ENCODE measurements around the gene SPATA31E1.

SPATA31E1 gene

GRCh38 chr9:87884578-87885459 is 2.1 kb downstream of the SPATA31E1 start:
- 93 to 96% methylated on average over 8 to 14 of the region's 17 CpGs for WGBS, 2 experiments (ENCODE audit: insufficient coverage in 2 of 2)
- H3K4me3 ChIP-seq (ENCODE audit: extremely low read depth, insufficient read depth, low read length, poor library complexity, severe bottlenecking): no peak overlapping the region

DNA sequence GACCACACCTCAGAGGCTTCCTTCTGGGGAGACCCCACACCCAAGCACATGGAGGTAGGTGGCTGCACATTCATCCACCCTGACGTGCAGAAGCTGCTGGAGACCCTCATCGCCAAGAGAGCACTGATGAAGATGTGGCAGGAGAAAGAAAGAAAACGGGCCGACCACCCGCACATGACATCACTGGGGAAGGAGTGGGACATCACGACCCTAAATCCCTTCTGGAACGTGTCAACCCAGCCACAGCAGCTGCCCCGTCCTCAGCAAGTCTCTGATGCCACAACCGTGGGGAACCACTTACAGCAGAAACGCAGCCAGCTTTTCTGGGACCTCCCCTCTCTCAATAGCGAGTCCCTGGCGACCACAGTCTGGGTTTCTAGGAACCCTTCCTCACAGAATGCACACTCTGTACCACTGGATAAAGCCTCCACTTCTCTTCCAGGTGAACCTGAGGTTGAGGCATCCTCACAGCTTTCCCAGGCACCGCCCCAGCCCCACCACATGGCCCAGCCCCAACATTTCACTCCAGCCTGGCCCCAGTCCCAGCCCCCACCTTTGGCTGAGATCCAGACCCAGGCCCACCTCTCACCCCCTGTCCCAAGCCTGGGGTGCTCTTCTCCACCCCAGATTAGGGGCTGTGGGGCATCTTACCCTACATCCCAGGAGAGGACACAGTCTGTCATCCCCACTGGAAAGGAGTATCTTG is 3.0 kb downstream of the SPATA31E1 start:
- WGBS, 2 experiments (ENCODE audit: insufficient coverage in 2 of 2): 91% methylated on average over 12 to 13 of the region's 13 CpGs
- Histone ChIP-seq H3K27ac (ENCODE audit: low read depth, low read length, severe bottlenecking) (no peak overlapping the region), H3K9me3 (ENCODE audit: control insufficient read depth, low read length) (no peaks in the 10 kb centered on the region), H3K4me1 (ENCODE audit: control insufficient read depth, insufficient read depth, low read length, poor library complexity, severe bottlenecking) (no peaks in the 10 kb centered on the region), H3K36me3 (ENCODE audit: control insufficient read depth, insufficient read depth, low read length) (no peaks in the 10 kb centered on the region), H3K4me3 (ENCODE audit: extremely low read depth, insufficient read depth, low read length, poor library complexity, severe bottlenecking) (no peak overlapping the region)

More at GRCh38 chr9:87884578-87885459, 2.1 kb downstream of the SPATA31E1 start:
- H3K27ac ChIP-seq (ENCODE audit: low read depth, low read length, severe bottlenecking): no peak overlapping the region
- H3K4me1 ChIP-seq (ENCODE audit: control insufficient read depth, insufficient read depth, low read length, poor library complexity, severe bottlenecking): no peaks in the 10 kb centered on the region
- no peaks in the 10 kb centered on the region for H3K36me3 ChIP-seq (ENCODE audit: control insufficient read depth, insufficient read depth, low read length)
- H3K9me3 ChIP-seq (ENCODE audit: control insufficient read depth, low read length): no peaks in the 10 kb centered on the region

DNA sequence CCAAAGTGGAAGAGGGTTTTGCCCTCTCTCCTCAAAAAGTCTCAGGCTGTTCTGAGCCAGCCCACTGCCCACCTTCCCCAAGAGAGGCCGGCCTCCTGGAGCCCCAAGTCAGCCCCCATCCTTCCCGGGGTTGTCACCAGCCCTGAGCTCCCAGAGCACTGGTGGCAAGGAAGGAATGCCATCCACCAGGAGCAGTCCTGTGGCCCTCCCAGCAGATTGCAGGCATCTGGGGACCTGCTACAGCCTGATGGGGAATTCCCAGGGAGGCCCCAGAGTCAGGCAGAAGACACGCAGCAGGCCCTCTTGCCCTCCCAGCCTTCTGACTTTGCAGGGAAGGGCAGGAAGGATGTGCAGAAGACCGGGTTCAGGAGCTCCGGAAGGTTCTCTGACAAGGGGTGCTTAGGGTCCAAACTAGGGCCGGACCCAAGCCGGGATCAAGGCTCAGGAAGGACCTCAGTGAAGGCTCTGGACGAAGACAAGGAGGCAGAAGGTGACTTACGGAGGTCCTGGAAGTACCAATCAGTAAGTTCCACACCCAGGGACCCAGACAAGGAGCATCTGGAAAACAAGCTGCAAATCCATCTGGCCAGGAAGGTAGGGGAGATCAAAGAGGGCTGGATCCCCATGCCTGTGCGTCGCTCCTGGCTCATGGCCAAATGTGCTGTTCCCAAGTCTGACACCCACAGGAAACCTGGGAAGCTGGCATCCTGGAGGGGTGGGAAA is 3.7 kb downstream of the SPATA31E1 start:
- no peaks in the 10 kb centered on the region for H3K36me3 ChIP-seq (ENCODE audit: control insufficient read depth, insufficient read depth, low read length)
- H3K4me3 ChIP-seq (ENCODE audit: extremely low read depth, insufficient read depth, low read length, poor library complexity, severe bottlenecking): no peak overlapping the region
- H3K9me3 ChIP-seq (ENCODE audit: control insufficient read depth, low read length): no peaks in the 10 kb centered on the region
- WGBS, 2 experiments (ENCODE audit: insufficient coverage in 2 of 2): 88 to 93% methylated on average over 9 to 11 of the region's 11 CpGs
- no peaks in the 10 kb centered on the region for H3K4me1 ChIP-seq (ENCODE audit: control insufficient read depth, insufficient read depth, low read length, poor library complexity, severe bottlenecking)
- H3K27ac ChIP-seq (ENCODE audit: low read depth, low read length, severe bottlenecking): no peak overlapping the region

DNA sequence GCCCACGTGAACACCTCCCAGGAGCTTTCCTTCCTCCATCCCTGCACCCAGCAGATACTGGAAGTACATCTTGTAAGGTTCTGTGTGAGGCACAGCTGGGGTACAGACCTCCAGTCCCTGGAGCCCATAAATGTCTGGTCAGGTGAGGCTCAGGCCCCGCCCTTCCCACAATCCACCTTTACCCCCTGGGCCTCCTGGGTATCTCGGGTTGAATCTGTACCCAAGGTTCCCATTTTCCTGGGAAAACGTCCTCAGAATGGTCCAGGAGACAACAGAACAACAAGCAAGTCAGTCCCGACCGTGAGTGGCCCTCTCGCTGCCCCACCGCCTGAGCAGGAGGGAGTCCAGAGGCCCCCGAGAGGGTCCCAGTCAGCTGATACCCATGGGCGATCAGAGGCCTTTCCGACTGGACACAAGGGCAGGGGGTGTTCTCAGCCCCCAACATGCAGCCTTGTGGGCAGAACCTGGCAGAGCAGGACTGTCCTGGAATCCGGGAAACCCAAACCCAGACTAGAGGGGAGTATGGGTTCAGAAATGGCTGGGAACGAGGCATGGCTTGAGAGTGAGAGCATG is 4.3 kb downstream of the SPATA31E1 start:
- H3K27ac ChIP-seq (ENCODE audit: low read depth, low read length, severe bottlenecking): no peak overlapping the region
- H3K4me3 ChIP-seq (ENCODE audit: extremely low read depth, insufficient read depth, low read length, poor library complexity, severe bottlenecking): no peak overlapping the region
- H3K36me3 ChIP-seq (ENCODE audit: control insufficient read depth, insufficient read depth, low read length): no peaks in the 10 kb centered on the region
- no peaks in the 10 kb centered on the region for H3K9me3 ChIP-seq (ENCODE audit: control insufficient read depth, low read length)
- 87 to 93% methylated on average over 10 to 12 of the region's 13 CpGs for WGBS, 2 experiments (ENCODE audit: insufficient coverage in 2 of 2)
- H3K4me1 ChIP-seq (ENCODE audit: control insufficient read depth, insufficient read depth, low read length, poor library complexity, severe bottlenecking): no peaks in the 10 kb centered on the region

DNA sequence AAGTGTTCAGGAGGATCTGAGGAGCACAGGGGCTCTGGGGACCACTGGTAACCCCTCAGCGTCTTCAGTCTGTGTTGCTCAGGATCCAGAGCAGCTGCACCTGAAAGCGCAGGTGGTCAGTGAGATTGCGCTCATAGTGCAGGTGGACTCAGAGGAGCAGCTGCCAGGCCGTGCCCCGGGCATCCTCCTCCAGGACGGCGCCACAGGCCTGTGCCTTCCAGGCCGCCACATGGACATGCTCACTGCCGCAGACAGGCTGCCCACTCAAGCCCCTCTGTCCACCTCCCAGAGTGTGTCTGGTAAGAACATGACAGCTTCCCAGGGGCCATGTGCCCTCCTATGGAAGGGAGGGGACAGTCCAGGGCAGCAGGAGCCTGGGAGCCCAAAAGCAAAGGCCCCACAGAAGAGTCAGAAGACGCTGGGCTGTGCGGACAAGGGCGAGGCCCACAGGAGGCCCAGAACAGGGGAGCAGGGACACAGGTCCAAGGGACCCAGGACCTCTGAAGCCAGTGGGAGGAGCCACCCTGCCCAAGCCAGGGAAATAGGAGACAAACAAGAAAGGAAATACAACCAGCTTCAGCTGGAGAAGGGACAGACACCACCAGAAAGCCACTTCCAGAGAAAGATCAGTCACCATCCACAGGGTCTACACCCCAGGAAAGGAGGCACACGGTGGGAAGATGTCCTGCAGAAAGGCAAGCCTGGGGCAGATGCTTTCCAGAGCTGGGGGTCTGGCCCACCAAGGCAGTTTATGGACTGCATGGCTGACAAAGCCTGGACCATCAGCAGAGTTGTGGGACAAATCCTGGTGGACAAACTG is 5.2 kb downstream of the SPATA31E1 start:
- H3K36me3 ChIP-seq (ENCODE audit: control insufficient read depth, insufficient read depth, low read length): no peaks in the 10 kb centered on the region
- no peak overlapping the region for H3K4me3 ChIP-seq (ENCODE audit: extremely low read depth, insufficient read depth, low read length, poor library complexity, severe bottlenecking)
- H3K27ac ChIP-seq (ENCODE audit: low read depth, low read length, severe bottlenecking): no peak overlapping the region
- 96% methylated on average over 10 to 13 of the region's 13 CpGs for WGBS, 2 experiments (ENCODE audit: insufficient coverage in 2 of 2)
- H3K9me3 ChIP-seq (ENCODE audit: control insufficient read depth, low read length): no peaks in the 10 kb centered on the region
- H3K4me1 ChIP-seq (ENCODE audit: control insufficient read depth, insufficient read depth, low read length, poor library complexity, severe bottlenecking): no peaks in the 10 kb centered on the region

DNA sequence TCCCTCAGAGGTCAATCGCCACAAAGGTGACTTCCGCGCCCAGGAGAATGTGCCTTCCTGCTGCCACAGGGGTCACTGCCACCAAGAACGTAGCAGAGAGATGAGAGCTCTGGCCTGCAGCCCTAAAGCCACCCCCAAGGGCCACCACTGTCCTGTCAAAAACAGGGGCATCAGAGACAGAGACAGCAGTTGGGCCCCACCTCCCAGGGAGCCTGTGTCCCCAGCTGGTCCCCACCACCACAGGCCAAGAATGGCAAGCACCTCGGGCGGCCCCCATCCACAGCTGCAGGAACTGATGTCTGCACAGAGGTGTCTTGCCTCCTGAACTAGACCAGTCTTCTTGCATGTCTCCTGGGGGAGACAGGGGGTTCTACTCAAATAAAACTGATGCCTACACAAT is 5.8 kb downstream of the SPATA31E1 start:
- 74 to 76% methylated on average over 6 of the region's 6 CpGs for whole genome bisulfite sequencing, 2 experiments (ENCODE audit: insufficient coverage in 2 of 2)
- Histone ChIP-seq H3K27ac (ENCODE audit: low read depth, low read length, severe bottlenecking) (no peak overlapping the region), H3K9me3 (ENCODE audit: control insufficient read depth, low read length) (no peaks in the 10 kb centered on the region), H3K36me3 (ENCODE audit: control insufficient read depth, insufficient read depth, low read length) (no peaks in the 10 kb centered on the region), H3K4me1 (ENCODE audit: control insufficient read depth, insufficient read depth, low read length, poor library complexity, severe bottlenecking) (no peaks in the 10 kb centered on the region), H3K4me3 (ENCODE audit: extremely low read depth, insufficient read depth, low read length, poor library complexity, severe bottlenecking) (no peak overlapping the region)

GRCh38 chr9:87889065-87889881 is 6.6 kb downstream of the SPATA31E1 start:
- Histone ChIP-seq H3K36me3 (ENCODE audit: control insufficient read depth, insufficient read depth, low read length) (no peaks in the 10 kb centered on the region), H3K9me3 (ENCODE audit: control insufficient read depth, low read length) (no peaks in the 10 kb centered on the region), H3K4me1 (ENCODE audit: control insufficient read depth, insufficient read depth, low read length, poor library complexity, severe bottlenecking) (no peaks in the 10 kb centered on the region), H3K27ac (ENCODE audit: low read depth, low read length, severe bottlenecking) (no peak overlapping the region), H3K4me3 (ENCODE audit: extremely low read depth, insufficient read depth, low read length, poor library complexity, severe bottlenecking) (no peak overlapping the region)
- WGBS, 2 experiments (ENCODE audit: insufficient coverage in 2 of 2): 93 to 94% methylated on average over 10 of the region's 12 CpGs

DNA sequence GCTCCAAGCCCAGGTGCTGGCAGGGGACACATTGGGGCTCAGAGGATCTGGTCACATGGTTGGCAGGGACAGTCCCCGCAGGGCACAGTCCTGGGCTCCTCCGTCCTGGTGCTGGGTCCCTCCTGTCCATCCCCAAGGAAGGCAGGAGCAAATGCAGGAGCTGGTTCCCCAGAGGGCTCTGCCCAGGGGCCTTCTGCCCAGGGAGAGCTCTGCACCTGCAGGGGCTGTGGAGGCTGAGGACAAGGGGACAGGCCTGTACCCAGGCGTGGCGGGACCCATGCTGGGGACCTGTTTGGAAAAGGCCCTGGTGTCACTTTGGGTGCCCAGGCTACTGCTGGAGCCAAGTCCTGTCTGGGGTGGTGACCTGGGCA is 7.2 kb downstream of the SPATA31E1 start:
- H3K36me3 ChIP-seq (ENCODE audit: control insufficient read depth, insufficient read depth, low read length): no peaks in the 10 kb centered on the region
- no peaks in the 10 kb centered on the region for H3K4me1 ChIP-seq (ENCODE audit: control insufficient read depth, insufficient read depth, low read length, poor library complexity, severe bottlenecking)
- H3K27ac ChIP-seq (ENCODE audit: low read depth, low read length, severe bottlenecking): no peak overlapping the region
- no peaks in the 10 kb centered on the region for H3K9me3 ChIP-seq (ENCODE audit: control insufficient read depth, low read length)
- 93 to 100% methylated on average over 4 of the region's 4 CpGs for WGBS, 2 experiments (ENCODE audit: insufficient coverage in 2 of 2)
- H3K4me3 ChIP-seq (ENCODE audit: extremely low read depth, insufficient read depth, low read length, poor library complexity, severe bottlenecking): no peak overlapping the region

DNA sequence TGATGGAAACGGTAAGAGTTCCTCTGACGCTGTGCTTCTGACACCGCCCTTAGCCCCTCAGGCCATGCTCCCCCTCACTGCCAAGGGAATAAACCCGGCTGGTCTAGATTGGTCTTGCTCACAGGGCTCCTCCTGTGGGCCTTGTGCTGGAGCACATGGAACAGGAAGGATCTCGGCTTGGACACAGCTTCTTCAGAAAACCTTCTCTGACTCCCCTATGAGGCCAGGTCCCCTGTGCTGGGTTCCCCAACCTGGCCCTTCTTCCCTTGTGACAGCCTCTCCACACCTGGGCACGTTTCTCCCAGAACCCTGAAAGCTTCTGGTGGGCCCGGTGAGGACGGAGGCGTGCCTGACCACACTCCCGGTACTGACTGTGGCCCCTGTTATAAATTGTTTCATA is 8.2 kb downstream of the SPATA31E1 start:
- Histone ChIP-seq H3K4me3 (ENCODE audit: extremely low read depth, insufficient read depth, low read length, poor library complexity, severe bottlenecking) (no peak overlapping the region), H3K27ac (ENCODE audit: low read depth, low read length, severe bottlenecking) (no peak overlapping the region), H3K9me3 (ENCODE audit: control insufficient read depth, low read length) (no peaks in the 10 kb centered on the region), H3K4me1 (ENCODE audit: control insufficient read depth, insufficient read depth, low read length, poor library complexity, severe bottlenecking) (no peaks in the 10 kb centered on the region), H3K36me3 (ENCODE audit: control insufficient read depth, insufficient read depth, low read length) (no peaks in the 10 kb centered on the region)
- WGBS, 2 experiments (ENCODE audit: insufficient coverage in 2 of 2): 80 to 85% methylated on average over 6 of the region's 10 CpGs

All from mesodermal cell (in vitro differentiated cells).